HG03045 (cell line): ENCODE data around the gene MIER1.
"Not testable (repeated sequence)": the region's sequence is repeated elsewhere in the genome, so short reads cannot be mapped to it uniquely, and the experiment has no call there.

Source experiments
- ATAC-seq: cut with Tn5 transposase; IDR thresholded peaks from one replicate; pipeline ENCODE4 v1.9.1; 2021; ENCODE audit warnings: mild to moderate bottlenecking, moderate library complexity; ENCODE audit not compliant: unreplicated experiment

MIER1 gene

DNA sequence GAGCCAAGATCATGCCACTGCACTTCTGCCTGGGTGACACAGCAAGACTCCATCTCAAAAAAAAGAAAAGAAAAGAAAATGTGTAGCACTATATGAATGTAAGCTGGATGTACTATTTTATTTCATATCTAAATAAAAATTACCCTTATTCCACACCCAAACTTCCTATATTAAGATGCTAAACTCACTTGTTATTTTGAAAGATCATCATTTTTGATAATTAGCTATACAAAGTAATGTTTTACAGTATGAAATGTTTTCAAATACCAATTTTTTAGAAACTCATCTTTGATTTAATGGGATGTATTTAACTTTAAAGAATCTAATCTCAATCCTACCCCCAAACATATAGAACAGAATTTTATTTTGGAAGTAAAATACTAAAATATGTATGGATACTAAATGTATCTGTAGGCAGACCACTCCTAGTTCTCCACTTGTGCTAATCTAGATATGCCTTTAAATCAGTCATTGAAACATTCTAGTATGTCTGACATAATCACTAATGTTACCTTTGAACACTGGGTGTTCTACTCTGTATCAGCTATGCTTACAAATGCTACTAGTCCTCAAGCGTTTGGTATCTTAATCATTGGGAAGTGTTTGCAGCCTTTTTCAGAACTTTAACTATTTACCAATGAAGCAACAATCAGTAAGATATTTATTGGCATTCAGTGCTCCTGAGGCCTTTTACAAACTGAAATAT is 12.9 kb downstream of the MIER1 start:
- no peak for ATAC-seq

DNA sequence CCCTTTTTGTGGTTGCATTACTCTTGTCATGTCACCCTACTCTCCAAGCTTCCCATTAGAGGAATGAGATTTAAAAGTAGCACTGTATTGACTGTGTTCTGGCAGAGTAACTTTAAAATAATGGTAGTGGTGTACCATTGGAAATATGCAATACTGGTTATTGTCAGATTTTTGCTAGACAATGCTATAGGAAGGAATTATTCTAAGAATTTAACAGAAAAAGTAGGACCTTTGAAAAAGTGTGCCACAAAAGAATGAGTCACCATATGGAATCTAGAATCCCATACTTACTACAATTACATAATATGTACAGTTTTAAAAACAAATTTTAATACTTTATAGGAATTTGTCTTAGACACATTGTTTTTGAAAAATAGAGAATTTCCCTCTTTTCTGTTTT is 13.8 kb downstream of the MIER1 start:
- ATAC-seq = no peak

DNA sequence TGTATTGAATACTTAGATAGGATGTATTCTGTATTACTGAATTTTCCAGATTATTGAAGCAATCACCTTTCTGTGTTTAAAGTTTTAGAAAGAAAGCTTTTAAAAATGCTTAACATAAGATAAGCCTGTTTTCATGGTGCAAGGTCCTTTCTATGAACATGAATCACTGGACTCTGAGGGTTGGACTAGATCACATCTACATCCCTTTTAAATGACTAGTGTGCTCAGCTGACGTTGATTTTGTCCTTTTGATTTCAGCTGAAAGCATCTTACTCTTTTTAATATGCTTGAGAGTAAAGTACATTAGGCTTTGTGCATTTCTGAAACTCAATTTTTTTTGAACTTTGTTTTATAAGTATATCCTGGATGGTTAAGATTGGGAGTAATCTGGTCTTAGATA is 16.2 kb downstream of the MIER1 start:
- no peak for ATAC-seq

DNA sequence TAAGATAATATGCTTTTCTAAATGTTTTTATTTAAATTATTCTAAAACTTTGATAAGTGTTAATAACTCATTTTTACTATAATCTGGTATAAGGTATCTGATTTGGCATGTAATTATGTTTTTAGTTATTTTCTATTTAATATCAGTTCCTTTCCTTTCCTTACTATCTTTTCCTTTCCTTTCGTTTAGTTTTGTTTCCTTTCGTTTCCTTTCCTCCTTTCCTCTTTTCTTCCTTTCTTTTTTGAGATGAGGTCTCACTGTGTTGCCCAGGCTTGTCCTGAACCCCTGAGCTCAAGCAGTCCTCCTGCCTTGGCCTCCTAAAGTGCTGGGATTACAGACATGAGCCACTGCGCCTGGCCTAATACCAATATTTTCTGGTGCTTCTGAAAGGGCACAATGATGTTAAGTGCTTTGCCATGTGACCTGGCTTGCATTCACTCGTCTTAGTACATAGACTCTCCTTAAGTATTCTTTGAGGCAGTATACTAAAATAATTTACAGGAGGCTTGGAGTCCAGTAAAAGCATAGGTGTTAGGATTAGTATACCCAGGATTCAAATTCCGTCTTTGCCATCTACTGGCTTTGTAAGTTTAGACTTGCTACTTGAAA is 18.7 kb downstream of the MIER1 start:
- no peak for ATAC-seq

DNA sequence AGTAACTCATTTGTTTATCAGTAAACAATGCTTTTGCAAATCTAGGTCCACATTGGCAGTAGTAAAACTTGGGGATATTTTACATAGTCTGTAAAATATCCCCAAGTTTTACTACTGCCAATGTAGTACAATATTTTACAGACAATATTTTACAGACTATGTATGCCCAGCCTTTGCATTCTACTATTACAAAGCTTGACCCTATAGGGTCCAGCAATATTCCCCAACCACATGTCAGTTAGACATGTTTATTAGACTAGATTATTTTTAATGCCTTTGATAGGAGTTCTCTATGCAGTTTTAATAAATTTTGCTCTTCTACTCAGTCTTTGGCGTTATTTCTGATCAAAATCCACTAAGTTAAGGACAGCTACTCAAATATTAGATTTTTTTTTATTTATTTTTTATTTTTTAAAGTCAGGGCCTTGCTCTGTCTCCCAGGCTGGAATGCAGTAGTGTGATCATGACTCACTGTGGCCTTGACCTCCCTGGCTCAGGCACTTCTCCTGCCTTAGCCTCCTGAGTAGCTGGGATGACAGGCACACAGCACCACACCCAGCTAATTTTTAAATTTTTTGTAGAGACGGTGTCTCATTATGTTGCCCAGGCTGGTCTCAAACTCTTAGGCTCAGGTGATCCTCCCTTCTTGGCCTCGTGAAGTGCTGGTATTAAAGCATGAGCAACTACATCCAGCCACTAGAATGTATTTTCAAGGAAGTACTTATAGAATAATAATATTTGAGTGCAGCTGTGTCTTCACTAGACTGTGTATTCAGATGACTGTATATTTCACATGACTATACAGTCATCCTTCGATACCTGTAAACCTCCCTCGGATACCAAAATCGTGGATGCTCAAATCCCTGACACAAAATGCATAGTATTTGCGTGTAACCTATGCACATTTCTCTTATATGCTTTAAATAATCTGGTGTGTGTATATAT is 19.8 kb downstream of the MIER1 start:
- ATAC-seq = no peak

DNA sequence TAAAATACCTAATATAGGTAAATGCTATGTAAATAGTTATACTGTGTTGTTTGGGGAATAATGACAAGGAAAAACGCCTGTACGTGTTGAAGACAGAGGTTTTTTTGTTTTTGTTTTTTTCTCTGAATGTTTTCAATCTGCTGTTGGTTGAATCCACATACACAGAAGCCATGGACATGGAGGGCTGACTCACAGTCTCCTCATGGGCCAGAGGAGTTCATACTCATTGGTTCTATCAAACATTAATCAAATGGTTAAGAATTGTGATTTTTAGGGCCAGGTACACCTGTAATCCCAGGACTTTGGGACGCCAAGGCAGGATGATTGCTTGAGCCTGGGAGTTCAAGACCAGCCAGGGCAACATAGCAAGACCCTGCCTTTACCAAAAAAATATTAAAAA is 20.5 kb downstream of the MIER1 start:
- no peak for ATAC-seq

DNA sequence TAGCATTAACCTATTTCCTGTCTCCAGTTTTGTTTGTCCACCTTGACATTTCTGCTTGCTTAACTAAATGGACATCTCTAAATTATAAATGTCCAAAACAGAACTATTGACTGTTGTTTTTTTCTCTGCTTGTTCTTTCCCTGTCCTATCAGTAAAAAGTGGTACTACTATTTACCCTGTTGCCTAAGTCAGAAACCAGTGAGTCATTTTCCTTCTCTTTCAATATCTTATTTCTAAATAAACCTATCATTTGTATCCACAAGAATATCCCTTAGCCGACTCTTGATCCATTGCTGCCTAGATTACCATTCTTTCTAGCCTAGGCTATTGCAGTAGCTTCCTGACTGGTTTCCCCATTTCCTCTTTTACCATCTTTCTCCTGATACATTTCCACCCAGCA is 22.5 kb downstream of the MIER1 start:
- no peak for ATAC-seq

DNA sequence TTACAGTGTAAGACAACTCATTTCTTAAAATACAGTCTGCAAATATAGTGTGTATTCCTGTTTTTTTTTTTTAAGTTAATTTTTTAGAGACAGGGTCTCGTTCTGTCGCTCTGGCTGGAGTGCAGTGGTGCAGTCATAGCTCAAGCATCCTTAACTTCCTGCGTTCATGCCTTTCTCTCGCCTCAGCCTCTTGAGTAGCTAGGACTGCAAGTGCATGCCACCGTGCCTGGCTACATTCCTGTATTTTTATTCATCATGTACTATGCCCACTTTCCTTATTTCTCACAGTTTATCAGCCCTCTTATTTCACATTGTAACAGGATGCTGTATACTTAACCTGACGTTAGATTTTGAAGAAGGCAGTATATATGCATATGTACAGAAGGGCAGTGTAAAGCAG is 26.7 kb downstream of the MIER1 start:
- no peak for ATAC-seq

DNA sequence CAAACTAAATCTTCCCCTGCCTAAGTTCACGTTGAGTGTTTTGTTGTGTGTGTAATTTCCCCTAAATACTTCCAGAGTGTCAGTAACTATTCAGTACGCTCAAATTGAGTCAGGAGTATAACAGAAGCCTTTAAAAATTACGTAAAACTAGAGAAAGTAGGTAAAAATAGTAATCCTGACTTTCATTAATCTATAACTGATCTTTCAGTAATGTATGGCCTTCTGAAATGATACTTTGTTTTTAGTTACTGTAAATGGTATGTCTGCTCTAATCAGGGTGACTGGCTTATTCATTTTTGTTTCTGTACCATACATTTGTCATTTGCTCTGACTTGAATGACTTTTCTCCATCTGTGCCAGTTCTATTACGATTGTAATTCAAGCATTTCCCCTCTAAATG is 29.4 kb downstream of the MIER1 start:
- peak; percentile 60 for ATAC-seq

DNA sequence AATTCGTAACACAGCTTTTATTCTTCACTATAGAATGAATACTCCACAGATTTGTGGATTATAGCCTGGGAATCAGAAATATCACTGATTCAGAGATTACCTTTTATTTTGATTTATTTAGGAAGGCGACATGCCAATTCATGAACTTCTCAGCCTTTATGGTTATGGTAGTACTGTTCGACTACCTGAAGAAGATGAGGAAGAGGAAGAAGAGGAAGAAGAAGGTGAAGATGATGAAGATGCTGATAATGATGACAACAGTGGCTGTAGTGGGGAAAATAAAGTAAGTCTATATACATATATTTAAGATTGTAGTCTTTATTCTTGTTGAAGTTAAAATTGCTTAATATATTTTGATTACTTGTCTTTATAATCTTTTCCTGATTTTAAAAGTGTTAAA is 33.1 kb downstream of the MIER1 start:
- ATAC-seq = no peak

DNA sequence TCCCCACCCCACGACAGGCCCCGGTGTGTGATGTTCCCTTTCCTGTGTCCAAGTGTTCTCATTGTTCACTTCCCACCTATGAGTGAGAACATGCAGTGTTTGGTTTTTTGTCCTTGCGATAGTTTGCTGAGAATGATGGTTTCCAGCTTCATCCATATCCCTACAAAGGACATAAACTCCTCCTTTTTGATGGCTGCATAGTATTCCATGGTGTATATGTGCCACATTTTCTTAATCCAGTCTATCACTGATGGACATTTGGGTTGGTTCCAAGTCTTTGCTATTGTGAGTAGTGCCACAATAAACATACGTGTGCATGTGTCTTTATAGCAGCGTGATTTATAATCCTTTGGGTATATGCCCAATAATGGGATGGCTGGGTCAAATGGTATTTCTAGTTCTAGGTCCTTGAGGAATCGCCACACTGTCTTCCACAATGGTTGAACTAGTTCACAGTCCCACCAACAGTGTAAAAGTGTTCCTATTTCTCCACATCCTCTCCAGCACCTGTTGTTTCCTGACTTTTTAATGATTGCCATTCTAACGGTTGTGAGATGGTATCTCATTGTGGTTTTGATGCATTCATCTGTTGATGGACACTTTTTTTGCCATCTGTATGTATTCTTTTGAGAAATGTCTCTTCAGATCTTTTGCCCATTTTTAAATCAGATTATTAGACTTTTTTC is 41.5 kb downstream of the MIER1 start:
- not testable (repeated sequence) for ATAC-seq

DNA sequence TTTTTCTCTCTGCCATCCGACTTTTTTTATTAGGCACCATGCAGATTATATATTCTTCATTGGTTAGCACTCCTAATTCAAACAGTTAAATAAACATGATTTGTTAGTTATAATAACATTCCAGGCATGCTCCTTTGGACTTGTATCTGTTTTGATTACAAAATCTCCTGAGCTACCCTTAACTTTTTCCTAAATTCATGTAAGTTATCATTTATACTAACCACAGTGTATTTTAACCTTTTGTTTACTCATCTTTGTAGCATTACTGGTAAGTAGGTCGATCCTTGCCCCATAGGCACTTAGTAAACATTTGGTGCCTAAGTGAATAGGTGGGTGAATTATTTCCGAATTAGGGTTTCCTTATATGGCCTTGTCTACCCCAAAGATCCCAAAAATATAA is 43.8 kb downstream of the MIER1 start:
- no peak for ATAC-seq

DNA sequence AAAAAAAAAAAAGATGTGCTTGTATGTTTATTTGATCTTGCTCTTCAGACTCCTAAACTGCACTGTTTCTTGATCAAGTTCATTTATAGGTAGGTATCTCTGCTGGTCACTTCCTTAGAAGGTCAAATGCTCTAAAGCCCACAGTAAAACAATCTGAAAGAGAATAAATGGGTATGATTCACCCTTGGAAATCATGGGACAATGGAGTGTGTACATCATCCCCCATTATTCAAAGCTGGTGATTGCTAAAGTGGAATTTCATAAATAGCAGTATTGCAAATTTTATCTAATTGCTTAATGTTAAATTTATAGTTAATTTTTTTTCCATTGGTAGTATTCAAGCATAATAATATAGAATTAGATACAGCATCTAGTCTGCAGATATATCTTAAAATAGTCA is 53.4 kb downstream of the MIER1 start:
- ATAC-seq = no peak

DNA sequence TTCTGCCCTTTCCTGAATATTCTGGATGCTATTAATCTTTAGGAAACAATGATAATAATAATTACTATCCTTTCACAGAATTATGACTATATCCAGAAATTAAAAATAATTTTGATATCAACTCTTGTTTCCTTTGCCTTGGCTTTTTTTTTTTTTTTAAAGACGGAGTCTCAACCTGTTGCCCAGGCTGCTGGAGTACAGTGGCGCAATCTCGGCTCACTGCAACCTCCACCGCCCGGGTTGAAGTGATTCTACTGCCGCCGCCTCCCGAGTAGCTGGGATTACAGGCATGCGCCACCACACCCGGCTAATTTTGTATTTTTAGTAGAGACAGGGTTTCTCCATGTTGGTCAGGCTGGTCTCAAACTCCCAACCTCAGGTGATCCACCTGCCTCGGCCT is 54.8 kb downstream of the MIER1 start:
- ATAC-seq = not testable (repeated sequence)

DNA sequence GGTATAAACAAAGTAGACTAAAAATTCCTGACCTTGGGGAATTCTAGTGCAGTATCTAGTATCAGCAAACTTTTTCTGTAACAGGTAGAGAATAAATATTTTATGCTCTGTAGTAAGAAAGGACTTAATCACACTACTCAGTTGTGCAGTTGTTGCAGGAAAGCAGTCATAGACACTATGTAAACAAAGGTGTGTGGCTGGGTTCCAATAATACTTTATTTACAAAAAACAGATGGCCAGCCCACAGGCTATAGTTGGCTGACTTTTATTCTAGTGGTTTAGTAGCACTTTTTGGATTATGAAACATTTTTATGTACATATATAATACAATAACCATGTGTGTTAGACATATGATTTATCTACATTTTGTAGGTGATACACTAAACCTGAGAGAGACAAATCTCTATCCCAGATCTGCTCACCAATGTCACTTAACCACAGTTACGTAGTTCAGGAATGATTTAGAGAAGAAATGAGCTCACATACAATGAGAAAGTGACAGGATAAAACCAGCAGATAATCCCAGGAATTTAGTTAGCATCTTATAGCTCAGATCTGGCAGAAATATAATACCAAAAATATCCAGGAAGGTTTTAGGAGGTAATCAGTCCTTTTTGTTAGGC is 56.1 kb downstream of the MIER1 start:
- ATAC-seq = no peak

DNA sequence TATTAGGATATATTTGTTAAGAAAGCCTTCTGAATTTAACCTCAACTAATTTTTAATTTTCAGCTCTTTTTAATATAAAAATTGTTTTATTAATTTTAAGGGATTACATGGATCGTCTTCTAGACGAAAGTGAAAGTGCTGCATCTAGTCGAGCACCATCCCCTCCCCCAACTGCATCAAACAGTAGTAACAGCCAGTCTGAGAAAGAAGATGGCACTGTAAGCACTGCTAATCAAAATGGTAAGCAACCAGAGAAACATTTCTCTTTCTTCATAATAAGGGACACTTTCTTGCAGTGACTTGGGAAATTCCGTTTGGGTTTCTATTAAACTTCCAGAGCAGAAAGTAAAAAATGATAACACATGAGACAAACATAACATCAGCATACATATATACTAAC is 56.9 kb downstream of the MIER1 start:
- no peak for ATAC-seq

DNA sequence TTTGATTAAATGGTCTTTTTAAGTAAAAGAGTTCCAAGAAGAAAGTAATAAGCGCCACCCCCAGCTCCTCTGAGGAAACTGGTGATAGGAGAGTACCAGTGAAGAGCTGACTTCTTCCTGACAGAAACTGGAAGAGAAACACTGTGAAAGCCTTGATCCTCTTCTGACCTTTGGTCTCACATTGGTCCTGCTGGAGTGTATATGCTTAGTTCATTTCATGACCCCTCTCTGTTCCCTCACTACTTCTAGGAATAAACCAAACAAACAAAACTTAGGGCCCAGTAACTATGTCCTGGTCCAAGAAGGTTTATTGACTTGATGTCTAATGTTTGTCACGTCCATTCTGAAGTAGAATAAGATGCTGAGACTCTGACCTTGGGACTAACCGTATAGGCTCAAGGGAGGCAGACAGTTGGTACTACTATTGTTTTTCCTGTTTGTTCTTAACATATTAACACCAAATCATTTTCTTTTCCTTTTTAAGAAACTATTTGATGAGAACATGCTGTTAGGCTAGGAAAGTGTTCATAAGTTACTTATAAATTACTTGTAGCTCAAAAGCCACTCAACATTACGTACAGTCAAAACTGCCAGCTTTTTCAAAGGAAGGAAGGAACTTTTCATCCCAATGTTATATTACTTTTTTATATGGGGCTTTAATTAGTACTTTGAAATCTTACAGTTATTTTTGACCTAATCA is 57.9 kb downstream of the MIER1 start:
- ATAC-seq = peak; percentile 49

DNA sequence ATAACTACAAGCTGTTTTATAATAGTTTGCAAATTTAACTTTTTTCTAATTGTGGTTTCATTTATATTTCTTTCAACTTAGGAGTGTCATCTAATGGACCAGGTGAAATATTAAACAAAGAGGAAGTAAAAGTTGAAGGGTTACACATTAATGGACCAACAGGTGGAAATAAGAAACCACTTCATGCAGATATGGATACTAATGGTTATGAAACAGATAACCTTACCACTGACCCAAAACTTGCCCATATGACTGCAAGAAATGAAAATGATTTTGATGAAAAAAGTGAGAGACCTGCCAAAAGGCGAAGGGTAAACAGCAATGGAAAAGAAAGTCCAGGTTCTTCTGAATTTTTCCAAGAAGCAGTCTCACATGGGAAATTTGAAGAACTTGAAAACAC is 59.7 kb downstream of the MIER1 start:
- peak; percentile 75 for ATAC-seq

DNA sequence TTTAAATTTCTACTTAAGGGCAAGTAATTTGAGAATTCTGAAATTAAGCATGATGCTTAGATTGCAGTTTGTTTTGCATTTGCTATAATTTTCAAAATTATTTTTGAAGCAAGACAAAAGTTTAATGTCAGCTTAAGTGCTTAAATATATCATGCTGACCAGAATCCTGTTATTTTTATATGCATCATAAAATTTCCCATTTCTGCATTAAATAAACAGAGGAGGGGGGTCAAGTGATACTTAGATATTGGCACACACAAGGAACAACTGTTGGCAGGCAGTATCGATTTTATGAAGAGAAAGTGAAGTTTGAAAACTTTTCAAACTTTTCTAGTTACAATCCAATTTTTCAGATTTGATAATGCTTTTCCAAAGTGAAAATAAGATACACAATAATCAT is 61.0 kb downstream of the MIER1 start:
- ATAC-seq = no peak

DNA sequence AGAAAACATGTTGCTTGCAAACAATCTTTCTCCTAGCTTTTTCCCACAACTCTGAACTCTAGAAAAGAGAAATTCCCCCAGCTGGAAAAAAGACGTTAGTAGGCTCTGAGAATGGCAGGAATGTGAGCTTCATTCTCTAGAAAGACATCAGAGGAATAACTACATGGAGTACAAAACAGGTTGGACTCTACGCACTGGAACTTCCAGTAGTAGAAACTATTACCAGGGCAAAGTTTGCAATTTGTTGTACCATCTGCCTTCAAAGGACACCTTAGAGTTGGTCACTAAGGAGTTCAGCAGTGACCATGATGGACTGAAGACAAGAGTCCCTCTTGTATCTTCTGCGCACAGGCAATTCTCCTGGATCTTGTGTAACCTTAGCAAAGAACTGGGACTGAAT is 68.3 kb downstream of the MIER1 start:
- ATAC-seq = no peak
